CD14-positive monocyte (primary cell): ENCODE measurements around the gene AHR. TPM values are rescaled to one million over a fixed set of nuclear protein-coding genes. Genes with fewer than 3 reads are reported as not detected.
A peak's percentile ranks its signal among the peaks of the same experiment; 100 is the strongest.

ENCODE experiments used
- DNase-seq, 3 donors: peaks; one replicate each; pipeline ENCODE4 v3.0.0-alpha.2; 2011 to 2022
- H2AFZ ChIP-seq: 2 replicates; pipeline ENCODE4 v1.6.0; 2012; ENCODE audit warnings: mild to moderate bottlenecking, low read depth, low read length, inconsistent platforms; ENCODE audit not compliant: insufficient read depth, poor library complexity, severe bottlenecking
- H3K27ac ChIP-seq, 2 donors: 1 replicate in 1 of 2; 2 replicates in 1 of 2; pipeline ENCODE4 v1.5.1; 2012 to 2013; ENCODE audit warnings: low read length in 2 of 2, control low read depth in 1 of 2, inconsistent platforms in 1 of 2, low read depth in 1 of 2, mild to moderate bottlenecking in 1 of 2
- H3K27me3 ChIP-seq, 2 donors: one replicate each; pipeline versions ENCODE4 v1.6.0 to v1.6.1; 2011 to 2013; ENCODE audit warnings: low read length in 2 of 2; ENCODE audit not compliant: control insufficient read depth in 2 of 2, insufficient read depth in 2 of 2
- H3K36me3 ChIP-seq, 2 donors: replicated peaks in 1 of 2; 1 replicate in 1 of 2; 2 replicates in 1 of 2; pipeline versions ENCODE4 v1.5.1 to v1.6.1; 2012 to 2013; ENCODE audit warnings: low read length in 2 of 2, control low read depth in 1 of 2, inconsistent platforms in 1 of 2, mild to moderate bottlenecking in 1 of 2; ENCODE audit not compliant: insufficient read depth in 2 of 2, control insufficient read depth in 1 of 2
- H3K4me1 ChIP-seq, 2 donors: 1 replicate in 1 of 2; 2 replicates in 1 of 2; pipeline versions ENCODE4 v1.5.1 to v1.6.1; 2012 to 2013; ENCODE audit warnings: low read length in 2 of 2, control low read depth in 1 of 2, inconsistent platforms in 1 of 2, mild to moderate bottlenecking in 1 of 2, moderate library complexity in 1 of 2; ENCODE audit not compliant: insufficient read depth in 2 of 2, control insufficient read depth in 1 of 2
- H3K4me2 ChIP-seq: replicated peaks from 2 replicates; pipeline ENCODE3; 2012; ENCODE audit warnings: low read length, moderate library complexity, mild to moderate bottlenecking; ENCODE audit not compliant: poor library complexity, severe bottlenecking; ENCODE audit errors: extremely low read depth
- H3K4me3 ChIP-seq, 3 experiments: fragments of 200-600 bp in 1 of 3; sonication (generic) in 1 of 3; replicated peaks in 1 of 3; 1 replicate in 2 of 3; 2 replicates in 1 of 3; pipeline ENCODE4 v1.5.1; 2011 to 2013; ENCODE audit warnings: low read length in 3 of 3, mild to moderate bottlenecking in 3 of 3, control low read depth in 2 of 3, low read depth in 2 of 3, inconsistent platforms in 1 of 3, moderate library complexity in 1 of 3
- H3K79me2 ChIP-seq: 2 replicates; pipeline ENCODE4 v1.6.0; 2012; ENCODE audit warnings: mild to moderate bottlenecking, control low read depth, inconsistent platforms, low read length, moderate library complexity; ENCODE audit not compliant: insufficient read depth
- H3K9ac ChIP-seq: 2 replicates; pipeline ENCODE4 v1.6.0; 2017; ENCODE audit warnings: low read length, mild to moderate bottlenecking; ENCODE audit not compliant: insufficient read depth, poor library complexity, severe bottlenecking
- H3K9me3 ChIP-seq, 2 donors: replicated peaks in 1 of 2; 1 replicate in 1 of 2; 2 replicates in 1 of 2; pipeline versions ENCODE4 v1.5.1 to v1.6.1; 2012 to 2013; ENCODE audit warnings: low read length in 2 of 2, control low read depth in 1 of 2; ENCODE audit not compliant: control insufficient read depth in 1 of 2, insufficient read depth in 1 of 2
- H4K20me1 ChIP-seq: 2 replicates; pipeline ENCODE4 v1.6.0; 2012; ENCODE audit warnings: mild to moderate bottlenecking, low read length, control low read depth, moderate library complexity; ENCODE audit not compliant: insufficient read depth
- H3K27ac Mint-ChIP-seq, 7 donors: one replicate each; pipeline ENCODE4 v1.8.0; 2020; ENCODE audit warnings: mild to moderate bottlenecking in 7 of 7, mixed read lengths in 7 of 7, moderate library complexity in 6 of 7, inconsistent platforms in 2 of 7
- H3K27me3 Mint-ChIP-seq, 3 donors: one replicate each; pipeline ENCODE4 v1.8.0; 2021 to 2022; ENCODE audit warnings: low read depth in 3 of 3, mild to moderate bottlenecking in 3 of 3, mixed read lengths in 3 of 3, moderate library complexity in 3 of 3, inconsistent platforms in 1 of 3
- H3K36me3 Mint-ChIP-seq, 2 donors: one replicate each; pipeline ENCODE4 v1.8.0; 2020; ENCODE audit warnings: mixed read lengths in 2 of 2, inconsistent platforms in 1 of 2, mild to moderate bottlenecking in 1 of 2
- H3K4me1 Mint-ChIP-seq: one replicate; pipeline ENCODE4 v1.8.0; 2020; ENCODE audit warnings: mild to moderate bottlenecking, mixed read lengths
- H3K4me3 Mint-ChIP-seq, 2 donors: one replicate each; pipeline ENCODE4 v1.8.0; 2020; ENCODE audit warnings: mild to moderate bottlenecking in 2 of 2, mixed read lengths in 2 of 2, moderate library complexity in 1 of 2
- H3K9me3 Mint-ChIP-seq, 7 donors: one replicate each; pipeline ENCODE4 v1.8.0; 2020 to 2022; ENCODE audit warnings: mixed read lengths in 7 of 7, mild to moderate bottlenecking in 6 of 7, moderate library complexity in 6 of 7, inconsistent platforms in 2 of 7
- CTCF ChIP-seq: fragments of 200-600 bp; IDR thresholded peaks from one replicate; pipeline ENCODE4 v1.8.0; 2022; ENCODE audit warnings: antibody characterized with exemption, mild to moderate bottlenecking
- WGBS: methylation state at CpG from one replicate; pipeline ENCODE4 v1.1.5; 2013; ENCODE audit warnings: missing lambda C conversion rate; ENCODE audit not compliant: insufficient coverage; 5-methylcytosine and 5-hydroxymethylcytosine counted together
- intact Hi-C, 2 donors: fragments of 100-400 bp; cut with micrococcal nuclease; formaldehyde crosslinking; loops; one replicate each; pipeline versions ENCODE4 v1.15.0 to v1.15.1; 2023
- polyA plus RNA-seq, 3 donors: library from polyadenylated mRNA; depleted of rRNA in 1 of 3; unstranded in 2 of 3; stranded (reverse) in 1 of 3; fragments of 300-500 nt in 2 of 3; fragments of >200 nt in 1 of 3; fragmentation: Illumina TruSeq in 2 of 3; gene quantifications; 1 replicate in 2 of 3; 2 replicates in 1 of 3; pipeline ENCODE4 v1.2.3, GENCODE V29; 2012 to 2021

The AHR gene
- polyA plus RNA-seq, 3 donors: 42.4 to 56.6 (median 54.1) TPM

GRCh38 chr7:17320657-17321056, 22.2 kb downstream of the AHR start:
- intact Hi-C loops: no loop called here
- Histone ChIP-seq H3K9ac (no peak overlapping the region), H3K4me3 (no peak overlapping the region), H3K27ac (no peak overlapping the region), H3K79me2 (peaks cover 6% of the 10 kb centered on the region), H3K27me3 (no peaks in the 10 kb centered on the region), H3K4me1 (no peaks in the 10 kb centered on the region), H3K36me3 (peaks cover 34 to 87% of the 10 kb centered on the region in 2 donors), H3K9me3 (no peaks in the 10 kb centered on the region), H4K20me1 (peaks cover 100% of the 10 kb centered on the region), H2AFZ (no peak overlapping the region), H3K4me2 (no peak overlapping the region)
- TF ChIP-seq CTCF: no peak
- H3K36me3 Mint-ChIP-seq: peaks cover 55 to 80% of the 10 kb centered on the region in 2 donors
- H3K27ac Mint-ChIP-seq: no peak overlapping the region
- no peak for DNase-seq
- H3K27me3 Mint-ChIP-seq: no peaks in the 10 kb centered on the region
- no peaks in the 10 kb centered on the region for H3K4me1 Mint-ChIP-seq
- H3K9me3 Mint-ChIP-seq: no peaks in the 10 kb centered on the region
- 100% methylated on average over 2 of the region's 2 CpGs for WGBS
- no peak overlapping the region for H3K4me3 Mint-ChIP-seq

- no peaks in the 10 kb centered on the region for H3K9me3 Mint-ChIP-seq
- H3K4me2 ChIP-seq: no peak overlapping the region
- no CpG with 5 or more reads among the region's 2 CpGs for WGBS
- no peaks in the 10 kb centered on the region for H3K79me2 ChIP-seq
- H3K9ac ChIP-seq: no peak overlapping the region
- H3K9me3 ChIP-seq: no peaks in the 10 kb centered on the region
- H3K27ac ChIP-seq: no peak overlapping the region
- no peak overlapping the region for H2AFZ ChIP-seq
- intact Hi-C loops: no loop called here
- no peaks in the 10 kb centered on the region for H3K27me3 Mint-ChIP-seq
- peaks cover 99% of the 10 kb centered on the region for H4K20me1 ChIP-seq
- H3K36me3 ChIP-seq: peaks cover 50 to 89% of the 10 kb centered on the region in 2 donors
- TF ChIP-seq CTCF: no peak
- H3K4me1 Mint-ChIP-seq: no peaks in the 10 kb centered on the region
- DNase-seq: no peak
- peaks cover 53 to 80% of the 10 kb centered on the region in 2 donors for H3K36me3 Mint-ChIP-seq
- peak overlapping the region in 1 of 7 donors; percentile 4 for H3K27ac Mint-ChIP-seq
- no peak overlapping the region for H3K4me3 Mint-ChIP-seq
- H3K4me1 ChIP-seq: no peaks in the 10 kb centered on the region
- no peak overlapping the region for H3K4me3 ChIP-seq
- H3K27me3 ChIP-seq: no peaks in the 10 kb centered on the region
Observed at GRCh38 chr7:17325364-17325763, 26.9 kb downstream of the AHR start.
